ENCODE data around the gene PISD. TPM values are rescaled to one million over a fixed set of nuclear protein-coding genes. Genes with fewer than 3 reads are reported as not detected.

The PISD gene
- polyA plus RNA-seq, 3 donors = 28.8 to 32.8 (median 30.1) TPM

GRCh38 chr22:31627223-31627731 is 34.7 kb downstream of the PISD start:
- DNase-seq (ENCODE audit: low read depth in 3 of 3, low spot score in 2 of 3) = no peak

- no peak for DNase-seq (ENCODE audit: low read depth in 3 of 3, low spot score in 2 of 3)
Measured at GRCh38 chr22:31626427-31627150, 35.4 kb downstream of the PISD start.

GRCh38 chr22:31625661-31626426 is 36.2 kb downstream of the PISD start:
- DNase-seq (ENCODE audit: low read depth in 3 of 3, low spot score in 2 of 3) = no peak

- DNase-seq (ENCODE audit: low read depth in 3 of 3, low spot score in 2 of 3) = no peak
Measured at GRCh38 chr22:31625257-31625640, 36.8 kb downstream of the PISD start.

- DNase-seq (ENCODE audit: low read depth in 3 of 3, low spot score in 2 of 3) = no peak
Measured at GRCh38 chr22:31623592-31624304, 38.3 kb downstream of the PISD start.

- no peak for DNase-seq (ENCODE audit: low read depth in 3 of 3, low spot score in 2 of 3)
Measured at GRCh38 chr22:31622980-31623379, 39.0 kb downstream of the PISD start.

- no peak for DNase-seq (ENCODE audit: low read depth in 3 of 3, low spot score in 2 of 3)
Measured at GRCh38 chr22:31621507-31622124, 40.4 kb downstream of the PISD start.

- no peak for DNase-seq (ENCODE audit: low read depth in 3 of 3, low spot score in 2 of 3)
Measured at GRCh38 chr22:31620756-31621480, 41.1 kb downstream of the PISD start.

GRCh38 chr22:31619611-31620300 is 42.3 kb downstream of the PISD start:
- no peak for DNase-seq (ENCODE audit: low read depth in 3 of 3, low spot score in 2 of 3)

GRCh38 chr22:31618471-31619176 is 43.4 kb downstream of the PISD start:
- DNase-seq (ENCODE audit: low read depth in 3 of 3, low spot score in 2 of 3) = no peak

GRCh38 chr22:31618057-31618456 is 44.0 kb downstream of the PISD start:
- DNase-seq (ENCODE audit: low read depth in 3 of 3, low spot score in 2 of 3) = no peak

- DNase-seq (ENCODE audit: low read depth in 3 of 3, low spot score in 2 of 3) = no peak
Measured at GRCh38 chr22:31616315-31616980, 45.6 kb downstream of the PISD start.

- DNase-seq (ENCODE audit: low read depth in 3 of 3, low spot score in 2 of 3) = no peak
Measured at GRCh38 chr22:31615940-31616314, 46.1 kb downstream of the PISD start.

GRCh38 chr22:31615491-31615860 is 46.5 kb downstream of the PISD start:
- DNase-seq (ENCODE audit: low read depth in 3 of 3, low spot score in 2 of 3) = no peak

- DNase-seq (ENCODE audit: low read depth in 3 of 3, low spot score in 2 of 3) = no peak
Measured at GRCh38 chr22:31614781-31615490, 47.1 kb downstream of the PISD start.

GRCh38 chr22:31613904-31614296 is 48.1 kb downstream of the PISD start:
- DNase-seq (ENCODE audit: low read depth in 3 of 3, low spot score in 2 of 3) = no peak

GRCh38 chr22:31613286-31613903 is 48.6 kb downstream of the PISD start:
- DNase-seq (ENCODE audit: low read depth in 3 of 3, low spot score in 2 of 3) = no peak

- no peak for DNase-seq (ENCODE audit: low read depth in 3 of 3, low spot score in 2 of 3)
Measured at GRCh38 chr22:31612891-31613285, 49.1 kb downstream of the PISD start.

All from right renal cortex interstitium (tissue), 3 donors.